ENCODE results near the gene ZNF737.

- TF ChIP-seq RARB (CRISPR knock-in tag; IDR thresholded peaks at IDR 0.05) (no peak), TOX (CRISPR knock-in tag; IDR thresholded peaks at IDR 0.05; ENCODE audit: borderline replicate concordance) (no peak), ZFP30 (CRISPR knock-in tag; IDR thresholded peaks at IDR 0.05) (no peak), ARNTL (CRISPR knock-in tag; IDR thresholded peaks at IDR 0.05; ENCODE audit: borderline replicate concordance, low read depth) (no peak), ZC3H10 (CRISPR knock-in tag; IDR thresholded peaks at IDR 0.05) (no peak), ZFP3 (CRISPR knock-in tag; IDR thresholded peaks at IDR 0.05) (no peak)
- TF ChIP-seq, protein P1, sequence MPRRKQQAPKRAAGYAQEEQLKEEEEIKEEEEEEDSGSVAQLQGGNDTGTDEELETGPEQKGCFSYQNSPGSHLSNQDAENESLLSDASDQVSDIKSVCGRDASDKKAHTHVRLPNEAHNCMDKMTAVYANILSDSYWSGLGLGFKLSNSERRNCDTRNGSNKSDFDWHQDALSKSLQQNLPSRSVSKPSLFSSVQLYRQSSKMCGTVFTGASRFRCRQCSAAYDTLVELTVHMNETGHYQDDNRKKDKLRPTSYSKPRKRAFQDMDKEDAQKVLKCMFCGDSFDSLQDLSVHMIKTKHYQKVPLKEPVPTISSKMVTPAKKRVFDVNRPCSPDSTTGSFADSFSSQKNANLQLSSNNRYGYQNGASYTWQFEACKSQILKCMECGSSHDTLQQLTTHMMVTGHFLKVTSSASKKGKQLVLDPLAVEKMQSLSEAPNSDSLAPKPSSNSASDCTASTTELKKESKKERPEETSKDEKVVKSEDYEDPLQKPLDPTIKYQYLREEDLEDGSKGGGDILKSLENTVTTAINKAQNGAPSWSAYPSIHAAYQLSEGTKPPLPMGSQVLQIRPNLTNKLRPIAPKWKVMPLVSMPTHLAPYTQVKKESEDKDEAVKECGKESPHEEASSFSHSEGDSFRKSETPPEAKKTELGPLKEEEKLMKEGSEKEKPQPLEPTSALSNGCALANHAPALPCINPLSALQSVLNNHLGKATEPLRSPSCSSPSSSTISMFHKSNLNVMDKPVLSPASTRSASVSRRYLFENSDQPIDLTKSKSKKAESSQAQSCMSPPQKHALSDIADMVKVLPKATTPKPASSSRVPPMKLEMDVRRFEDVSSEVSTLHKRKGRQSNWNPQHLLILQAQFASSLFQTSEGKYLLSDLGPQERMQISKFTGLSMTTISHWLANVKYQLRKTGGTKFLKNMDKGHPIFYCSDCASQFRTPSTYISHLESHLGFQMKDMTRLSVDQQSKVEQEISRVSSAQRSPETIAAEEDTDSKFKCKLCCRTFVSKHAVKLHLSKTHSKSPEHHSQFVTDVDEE (CRISPR knock-in tag; IDR thresholded peaks at IDR 0.05): no peak
Observed at GRCh38 chr19:20607943-20608342, 42.4 kb upstream of the ZNF737 start.

Data from SK-N-SH treated with all-trans-retinoic acid at 6 μM for 48 hours (cell line).